ENCODE data around the gene CDC20B.

DNA sequence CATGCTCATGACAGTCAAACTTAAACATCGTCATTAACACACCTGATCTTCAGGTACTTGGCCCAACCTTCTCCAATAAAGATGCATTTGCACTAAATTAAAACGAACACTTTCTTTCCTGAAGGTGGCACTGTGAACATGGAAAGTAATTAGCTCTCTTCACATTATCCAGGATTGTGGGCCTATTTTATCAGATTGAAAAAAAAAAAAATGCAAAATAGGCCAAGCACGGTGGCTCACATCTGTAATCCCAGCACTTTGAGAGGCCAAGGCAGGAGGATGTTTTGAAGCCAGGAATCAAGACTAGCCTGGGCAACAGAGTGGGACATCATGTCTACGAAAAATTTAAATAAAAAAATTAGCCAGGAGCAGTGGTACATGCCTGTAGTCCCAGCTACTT, 14.4 kb upstream of the CDC20B start:
- TF ChIP-seq, protein P1, sequence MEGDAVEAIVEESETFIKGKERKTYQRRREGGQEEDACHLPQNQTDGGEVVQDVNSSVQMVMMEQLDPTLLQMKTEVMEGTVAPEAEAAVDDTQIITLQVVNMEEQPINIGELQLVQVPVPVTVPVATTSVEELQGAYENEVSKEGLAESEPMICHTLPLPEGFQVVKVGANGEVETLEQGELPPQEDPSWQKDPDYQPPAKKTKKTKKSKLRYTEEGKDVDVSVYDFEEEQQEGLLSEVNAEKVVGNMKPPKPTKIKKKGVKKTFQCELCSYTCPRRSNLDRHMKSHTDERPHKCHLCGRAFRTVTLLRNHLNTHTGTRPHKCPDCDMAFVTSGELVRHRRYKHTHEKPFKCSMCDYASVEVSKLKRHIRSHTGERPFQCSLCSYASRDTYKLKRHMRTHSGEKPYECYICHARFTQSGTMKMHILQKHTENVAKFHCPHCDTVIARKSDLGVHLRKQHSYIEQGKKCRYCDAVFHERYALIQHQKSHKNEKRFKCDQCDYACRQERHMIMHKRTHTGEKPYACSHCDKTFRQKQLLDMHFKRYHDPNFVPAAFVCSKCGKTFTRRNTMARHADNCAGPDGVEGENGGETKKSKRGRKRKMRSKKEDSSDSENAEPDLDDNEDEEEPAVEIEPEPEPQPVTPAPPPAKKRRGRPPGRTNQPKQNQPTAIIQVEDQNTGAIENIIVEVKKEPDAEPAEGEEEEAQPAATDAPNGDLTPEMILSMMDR (IDR thresholded peaks at IDR 0.05; ENCODE audit: low read depth, low read length, poor library complexity, severe bottlenecking) = peak; percentile 43
- no peak for TF ChIP-seq EZH2phosphoT487 (IDR thresholded peaks at IDR 0.05; ENCODE audit: borderline replicate concordance, low read length)

All from DOHH2 (cell line).